SK-N-SH (cell line): ENCODE measurements around the gene NAP1L1. TPM values are rescaled to one million over a fixed set of nuclear protein-coding genes. Genes with fewer than 3 reads are reported as not detected.

Source experiments
- CTCF ChIA-PET: fragments of 300-600, 350-600 bp; formaldehyde crosslinking; extraction: SDS; loops from one replicate; lab custom pipeline; 2021; lab: Yijun Ruan, JAX
- POLR2A ChIA-PET: fragments of 350-600 bp; sonication (Branson Sonifier 250); formaldehyde crosslinking; extraction: SDS; loops from one replicate; lab custom pipeline; 2020; ENCODE audit warnings: antibody characterized with exemption, inconsistent platforms; lab: Yijun Ruan, JAX
- DNase-seq: peaks from one replicate; pipeline ENCODE4 v3.0.0; 2012
- H2AFZ ChIP-seq: fragments of 200-600 bp; sonication (generic); 2 replicates; pipeline ENCODE4 v1.8.1; 2016; ENCODE audit warnings: antibody characterized with exemption, mild to moderate bottlenecking, low read depth
- H3F3A ChIP-seq: fragments of 200-600 bp; sonication (generic); replicated peaks from 2 replicates; pipeline ENCODE3; 2016; ENCODE audit warnings: antibody characterized with exemption, mild to moderate bottlenecking; ENCODE audit not compliant: insufficient read depth
- H3K27ac ChIP-seq, 2 experiments: fragments of 200-500 bp in 1 of 2; fragments of 200-600 bp in 1 of 2; sonication (Bioruptor generic) in 1 of 2; sonication (generic), shearing (Covaris generic) in 1 of 2; 2 replicates each; pipeline versions ENCODE4 v1.5.1 to v1.6.1; 2014 to 2016; ENCODE audit warnings: low read depth in 2 of 2, inconsistent platforms in 1 of 2, low read length in 1 of 2, mild to moderate bottlenecking in 1 of 2, mixed read lengths in 1 of 2
- H3K27me3 ChIP-seq: fragments of 200-600 bp; sonication (generic), shearing (Covaris generic); 2 replicates; pipeline ENCODE4 v1.6.1; 2016; ENCODE audit warnings: mixed run types; ENCODE audit not compliant: insufficient read depth
- H3K36me3 ChIP-seq, 2 experiments: fragments of 200-500 bp in 1 of 2; fragments of 200-600 bp in 1 of 2; sonication (Bioruptor generic) in 1 of 2; sonication (generic) in 1 of 2; replicated peaks in 1 of 2; 2 replicates each; pipeline versions ENCODE3 to v1.5.1; 2014 to 2016; ENCODE audit warnings: low read length in 1 of 2, mild to moderate bottlenecking in 1 of 2; ENCODE audit not compliant: insufficient read depth in 2 of 2, control insufficient read depth in 1 of 2
- H3K4me1 ChIP-seq, 2 experiments: fragments of 200-500 bp in 1 of 2; fragments of 200-600 bp in 1 of 2; sonication (Bioruptor generic) in 1 of 2; sonication (generic), shearing (Covaris generic) in 1 of 2; 2 replicates each; pipeline versions ENCODE4 v1.5.1 to v1.6.1; 2014 to 2016; ENCODE audit warnings: low read depth in 1 of 2, low read length in 1 of 2, mixed run types in 1 of 2; ENCODE audit not compliant: insufficient read depth in 2 of 2, control insufficient read depth in 1 of 2
- H3K4me2 ChIP-seq: fragments of 200-600 bp; sonication (generic), shearing (Covaris generic); 2 replicates; pipeline ENCODE4 v1.6.1; 2017; ENCODE audit warnings: mixed run types
- H3K4me3 ChIP-seq, 2 experiments: fragments of 200-500 bp in 1 of 2; fragments of 200-600 bp in 1 of 2; sonication (Bioruptor generic) in 1 of 2; sonication (generic), shearing (Covaris generic) in 1 of 2; 2 replicates each; pipeline versions ENCODE4 v1.5.1 to v1.8.1; 2014 to 2016; ENCODE audit warnings: low read depth in 2 of 2, inconsistent platforms in 1 of 2, low read length in 1 of 2, mild to moderate bottlenecking in 1 of 2, mixed read lengths in 1 of 2, moderate library complexity in 1 of 2
- H3K79me2 ChIP-seq: fragments of 200-600 bp; sonication (generic); 2 replicates; pipeline ENCODE4 v1.8.1; 2017; ENCODE audit warnings: mild to moderate bottlenecking; ENCODE audit not compliant: insufficient read depth
- H3K9ac ChIP-seq: fragments of 200-600 bp; sonication (generic); 2 replicates; pipeline ENCODE4 v1.6.1; 2017; ENCODE audit warnings: mixed run types
- H3K9me2 ChIP-seq: fragments of 200-600 bp; sonication (generic); 2 replicates; pipeline ENCODE4 v1.6.1; 2017; ENCODE audit warnings: mixed run types
- H3K9me3 ChIP-seq: fragments of 200-600 bp; sonication (generic); 2 replicates; pipeline ENCODE4 v1.6.1; 2017; ENCODE audit warnings: mixed run types, mild to moderate bottlenecking, moderate library complexity
- H4K20me1 ChIP-seq: fragments of 200-600 bp; sonication (generic); 2 replicates; pipeline ENCODE4 v1.6.1; 2017; ENCODE audit warnings: mild to moderate bottlenecking, mixed run types; ENCODE audit not compliant: insufficient read depth
- CTCF ChIP-seq: fragments of 200-600 bp; sonication (generic); IDR thresholded peaks from 2 replicates; pipeline ENCODE4 v1.6.1; 2017; ENCODE audit warnings: antibody characterized with exemption, mild to moderate bottlenecking, moderate library complexity
- EP300 ChIP-seq, 2 experiments: IDR thresholded peaks; 2 replicates each; pipeline versions ENCODE4 v1.4.0 to v1.6.1; 2012; ENCODE audit warnings: borderline replicate concordance in 1 of 2, low read depth in 1 of 2, low read length in 1 of 2
- EZH2phosphoT487 ChIP-seq: fragments of 200-600 bp; sonication (generic); IDR thresholded peaks from 2 replicates; pipeline ENCODE4 v1.6.1; 2017; ENCODE audit warnings: low read depth, mixed run types, mild to moderate bottlenecking, antibody characterized with exemption, moderate library complexity, borderline replicate concordance
- FOSL2 ChIP-seq: IDR thresholded peaks from 2 replicates; pipeline ENCODE4 v1.4.0; 2012; ENCODE audit warnings: low read depth, mild to moderate bottlenecking, moderate library complexity, borderline replicate concordance
- FOXJ3 ChIP-seq: sonication (generic); formaldehyde crosslinking; IDR thresholded peaks from 2 replicates; pipeline ENCODE4 v1.5.1; 2020; ENCODE audit warnings: mild to moderate bottlenecking, missing genetic modification reagents
- FOXM1 ChIP-seq: IDR thresholded peaks from 2 replicates; pipeline ENCODE4 v1.4.0; 2012; ENCODE audit warnings: low read depth, mild to moderate bottlenecking
- GABPA ChIP-seq: IDR thresholded peaks from 2 replicates; pipeline ENCODE4 v1.4.0; 2012; ENCODE audit warnings: low read depth, mild to moderate bottlenecking
- GATA2 ChIP-seq: sonication (generic); formaldehyde crosslinking; IDR thresholded peaks from 2 replicates; pipeline ENCODE4 v1.5.0; 2020; ENCODE audit warnings: mild to moderate bottlenecking, missing genetic modification reagents
- MXI1 ChIP-seq: IDR thresholded peaks from 2 replicates; pipeline ENCODE4 v1.6.1; 2012; ENCODE audit warnings: mild to moderate bottlenecking, low read depth, low read length, improper control_type of control experiment
- NFIC ChIP-seq: IDR thresholded peaks from 2 replicates; pipeline ENCODE4 v1.4.0; 2012; ENCODE audit warnings: borderline replicate concordance
- NRF1 ChIP-seq: IDR thresholded peaks from 2 replicates; pipeline ENCODE4 v1.6.1; 2012; ENCODE audit warnings: low read depth, mild to moderate bottlenecking, low read length
- PBX3 ChIP-seq: IDR thresholded peaks from 2 replicates; pipeline ENCODE4; 2012
- POLR2AphosphoS5 ChIP-seq: IDR thresholded peaks from 2 replicates; pipeline ENCODE4 v1.6.1; 2012; ENCODE audit warnings: low read depth, low read length
- RXRA ChIP-seq: IDR thresholded peaks from 2 replicates; pipeline ENCODE4 v1.4.0; 2012; ENCODE audit warnings: low read depth, mild to moderate bottlenecking, borderline replicate concordance
- TCF12 ChIP-seq: IDR thresholded peaks from 2 replicates; pipeline ENCODE4 v1.4.0; 2012
- TEAD4 ChIP-seq: IDR thresholded peaks from 2 replicates; pipeline ENCODE4 v1.4.0; 2012; ENCODE audit warnings: mild to moderate bottlenecking, borderline replicate concordance; ENCODE audit not compliant: insufficient read depth
- USF2 ChIP-seq: fragments of 150-350 bp; IDR thresholded peaks from 2 replicates; pipeline ENCODE4 v1.6.1; 2017; ENCODE audit warnings: antibody characterized with exemption, low read length, low read depth, borderline replicate concordance
- YY1 ChIP-seq: IDR thresholded peaks from 2 replicates; pipeline ENCODE4 v1.4.0; 2012; ENCODE audit warnings: low read depth, mild to moderate bottlenecking
- WGBS: methylation state at CpG from one replicate; pipeline ENCODE4 v1.1.6; 2017; ENCODE audit warnings: low lambda C conversion rate; 5-methylcytosine and 5-hydroxymethylcytosine counted together
- polyA plus RNA-seq, 3 experiments: library from polyadenylated mRNA; depleted of rRNA; stranded (reverse); fragments of >200 nt; gene quantifications; 2 replicates each; pipeline ENCODE4 v1.2.3, GENCODE V29; 2012
- TF ChIP-seq, protein P1 (sequence below): IDR thresholded peaks from 2 replicates; pipeline ENCODE4 v1.4.0; 2012; ENCODE audit warnings: low read depth

The NAP1L1 gene
- polyA plus RNA-seq, 1 of the 3 experiments (the other 2 are of a cell fraction): 197 TPM

DNA sequence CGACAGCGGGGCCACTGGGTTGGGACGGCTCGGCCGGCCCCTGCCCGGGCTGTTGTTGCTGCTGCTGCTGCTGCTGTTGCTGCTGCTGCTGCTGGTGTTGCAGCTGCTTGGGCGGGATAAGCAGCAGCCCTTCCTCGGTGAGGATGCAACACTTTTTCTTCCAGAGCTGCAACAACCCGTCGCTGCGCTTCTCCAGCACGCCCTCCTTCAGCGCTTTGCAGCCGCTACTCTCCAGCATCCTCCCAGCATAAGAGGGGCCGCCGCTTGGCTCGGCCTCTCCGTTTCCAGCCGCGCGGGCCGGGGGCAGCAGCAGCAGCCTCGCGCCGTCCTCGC, 53.4 kb downstream of the NAP1L1 start:
- H3K27ac ChIP-seq: peak overlapping the region; percentile 58 to 92
- H4K20me1 ChIP-seq: peaks cover 10% of the 10 kb centered on the region; the same call in 1 of the 2 replicates
- 2% methylated on average over 6 of the region's 26 CpGs for WGBS
- ChIA-PET POLR2A (interaction anchor here (0.7 to 1.3 kb wide), 2 partner anchors 218 to 520 kb away, joined by 3 read pairs; partner anchors contain the start of gene KRR1), CTCF (interaction anchor here (0.9 to 12.5 kb wide), 17 partner anchors 10 to 546 kb away, joined by 3 to 166 read pairs (median 4); no protein-coding TSS in a partner anchor)
- no peak overlapping the region; the same call in 1 of the 2 replicates for H2AFZ ChIP-seq
- H3K9me3 ChIP-seq: no peaks in the 10 kb centered on the region
- peaks cover 69% of the 10 kb centered on the region for H3F3A ChIP-seq
- no peak for DNase-seq
- no peaks in the 10 kb centered on the region for H3K27me3 ChIP-seq
- H3K36me3 ChIP-seq: peaks cover 14 to 28% of the 10 kb centered on the region in 2 experiments
- H3K9me2 ChIP-seq: no peaks in the 10 kb centered on the region
- peaks cover 48% of the 10 kb centered on the region for H3K79me2 ChIP-seq
- H3K4me2 ChIP-seq: peak overlapping the region; percentile 69
- H3K4me1 ChIP-seq: peaks cover 12 to 15% of the 10 kb centered on the region in 2 experiments
- peak overlapping the region; percentile 98 for H3K9ac ChIP-seq
- peak overlapping the region; percentile 80 to 91 for H3K4me3 ChIP-seq
- no peak for TF ChIP-seq USF2
- TF ChIP-seq GABPA: no peak
- TF ChIP-seq EP300 (IDR thresholded peaks at IDR 0.05; ENCODE audit: borderline replicate concordance in 1 of 2, low read depth in 1 of 2, low read length in 1 of 2): no peak
- no peak for TF ChIP-seq FOXM1
- no peak for TF ChIP-seq MXI1
- TF ChIP-seq NFIC: no peak
- no peak for TF ChIP-seq NRF1
- TF ChIP-seq CTCF: no peak
- TF ChIP-seq, protein P1, sequence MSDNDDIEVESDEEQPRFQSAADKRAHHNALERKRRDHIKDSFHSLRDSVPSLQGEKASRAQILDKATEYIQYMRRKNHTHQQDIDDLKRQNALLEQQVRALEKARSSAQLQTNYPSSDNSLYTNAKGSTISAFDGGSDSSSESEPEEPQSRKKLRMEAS: no peak
- no peak for TF ChIP-seq FOXJ3
- no peak for TF ChIP-seq FOSL2
- no peak for TF ChIP-seq TCF12
- TF ChIP-seq RXRA: no peak

DNA sequence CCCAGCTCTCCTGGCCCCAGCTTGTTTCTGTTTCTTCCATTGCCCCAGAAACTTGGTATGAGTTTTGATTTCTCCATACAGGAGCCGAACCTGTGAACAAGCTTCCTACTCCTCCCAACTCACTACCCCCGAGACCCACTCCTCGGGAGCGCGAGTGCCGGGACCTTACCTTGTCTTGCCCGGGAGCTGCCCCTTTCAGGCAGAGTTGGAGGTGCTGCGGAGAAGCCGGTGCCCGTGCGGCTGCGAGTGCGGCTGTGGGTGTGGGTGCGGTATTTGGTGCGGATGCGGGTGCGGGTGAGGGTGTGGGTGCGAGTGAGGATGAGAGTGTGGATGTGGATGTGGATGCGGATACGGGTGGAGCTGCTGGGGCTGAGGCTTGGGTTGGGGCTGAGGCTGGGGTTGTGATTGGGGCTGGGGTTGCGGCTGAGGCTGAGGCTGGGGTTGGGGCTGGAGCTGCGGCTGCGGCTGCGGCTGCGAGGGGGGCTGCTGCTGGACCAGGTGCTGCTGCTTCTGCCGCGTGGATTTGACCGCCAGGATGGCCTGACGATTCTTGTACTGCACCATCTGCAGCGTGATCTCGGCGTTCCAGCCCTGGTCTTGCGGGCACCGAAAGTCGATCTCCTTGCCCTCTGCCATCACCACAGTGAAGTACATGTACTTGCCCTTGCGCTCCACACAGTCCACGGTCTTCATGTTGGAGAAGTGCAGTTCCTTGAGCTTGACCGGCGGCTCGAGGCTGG, 54.0 kb downstream of the NAP1L1 start:
- Histone ChIP-seq H3K4me3 (peak overlapping the region; percentile 80 to 91), H3K4me1 (peaks cover 12 to 15% of the 10 kb centered on the region in 2 experiments), H3K4me2 (peak overlapping the region; percentile 69), H3K9me2 (no peaks in the 10 kb centered on the region), H3K79me2 (peaks cover 48% of the 10 kb centered on the region), H3K27me3 (no peaks in the 10 kb centered on the region), H3K9me3 (no peaks in the 10 kb centered on the region), H3K9ac (peak overlapping the region; percentile 98), H3F3A (peaks cover 68% of the 10 kb centered on the region), H3K27ac (peak overlapping the region; percentile 58 to 92), H4K20me1 (peaks cover 10% of the 10 kb centered on the region; the same call in 1 of the 2 replicates), H2AFZ (peak overlapping the region; percentile 15; the same call in 1 of the 2 replicates), H3K36me3 (peaks cover 14 to 28% of the 10 kb centered on the region in 2 experiments)
- ChIA-PET POLR2A (interaction anchor here (1.3 kb wide), 1 partner anchor 519 kb away, joined by 3 read pairs; the partner anchor contains the start of gene KRR1), CTCF (interaction anchor here (0.7 to 12.5 kb wide), 16 partner anchors 10 to 545 kb away, joined by 3 to 166 read pairs (median 4); no protein-coding TSS in a partner anchor)
- DNase-seq: peak; percentile 67
- under 1% methylated on average over 30 of the region's 40 CpGs for WGBS
- TF ChIP-seq GATA2 (CRISPR knock-in tag) (no peak), YY1 (no peak), TEAD4 (no peak), NFIC (no peak), FOXJ3 (no peak), POLR2AphosphoS5 (no peak; the same call in 1 of the 2 replicates), PBX3 (no peak), EZH2phosphoT487 (no peak)
